ENCODE measurements around the gene GOLGA7B. TPM values are rescaled to one million over a fixed set of nuclear protein-coding genes. Genes with fewer than 3 reads are reported as not detected.
"Not testable (repeated sequence)": the region's sequence is repeated elsewhere in the genome, so short reads cannot be mapped to it uniquely, and the experiment has no call there.

GOLGA7B gene
- total RNA-seq, 2 experiments from 2014 or later: 10.5 to 11.2 TPM

DNA sequence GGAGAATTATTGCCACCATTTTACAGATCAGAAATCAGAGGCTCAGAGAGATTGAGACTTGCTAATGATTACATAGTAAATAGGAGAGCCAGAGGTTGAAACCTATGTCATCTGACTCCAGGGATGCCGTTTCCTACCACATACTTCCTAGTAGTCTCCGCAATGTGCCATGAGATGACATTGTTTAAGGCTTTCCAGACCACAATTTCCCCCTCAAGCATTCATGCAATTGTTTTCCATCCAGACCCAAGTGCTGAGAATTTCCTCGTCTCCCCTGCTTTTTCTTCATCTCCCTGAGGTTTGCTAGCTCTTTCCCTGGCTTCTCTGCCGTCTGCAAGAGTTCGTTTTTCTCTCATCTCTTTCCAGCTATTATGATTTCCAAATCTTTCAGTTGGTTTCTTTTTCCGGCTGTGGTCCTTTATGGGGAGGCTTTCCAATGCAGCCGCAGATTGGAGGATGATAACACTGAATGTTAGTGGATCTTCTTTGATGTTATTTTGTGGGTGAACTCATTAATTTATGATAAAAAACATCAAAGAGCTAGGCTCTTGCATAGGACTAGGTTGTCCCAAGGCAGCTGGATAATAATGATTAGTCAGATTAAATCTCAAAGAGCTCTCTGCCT, 6.9 kb upstream of the GOLGA7B start:
- peaks cover 4% of the 10 kb centered on the region for H3K27me3 Mint-ChIP-seq
- no peak for DNase-seq
- no peak overlapping the region for H3K27ac Mint-ChIP-seq
- POLR2A ChIA-PET: no interaction called here
- peaks cover 16% of the 10 kb centered on the region for H3K4me1 Mint-ChIP-seq
- H3K9me3 Mint-ChIP-seq: no peaks in the 10 kb centered on the region
- H3K36me3 Mint-ChIP-seq (ENCODE audit: low read depth): no peaks in the 10 kb centered on the region
- CTCF ChIA-PET: interaction anchor here (1.0 kb wide), 1 partner anchor 19 kb away, joined by 3 read pairs; no protein-coding TSS in a partner anchor
- no peak overlapping the region for H3K4me3 Mint-ChIP-seq

DNA sequence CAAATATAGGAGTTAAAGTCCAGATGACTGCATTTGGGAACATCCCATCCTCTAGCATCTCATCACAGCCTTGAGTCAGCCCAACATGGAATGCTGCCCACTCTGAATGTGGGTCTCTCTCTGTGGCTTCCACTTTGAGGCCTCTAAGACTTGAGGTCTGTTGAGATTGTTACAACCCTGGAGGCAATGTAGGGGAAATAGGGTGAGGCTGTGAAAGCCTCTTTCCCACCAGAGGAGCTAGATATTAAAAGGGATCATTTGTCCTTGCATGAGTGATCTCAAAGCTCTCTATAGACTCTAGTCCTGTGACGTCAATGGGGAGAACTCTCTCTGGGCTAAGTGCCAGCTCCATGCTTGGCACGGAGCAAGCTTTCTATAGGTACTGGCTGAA, 6.4 kb upstream of the GOLGA7B start:
- peaks cover 16% of the 10 kb centered on the region for H3K4me1 Mint-ChIP-seq
- no peak overlapping the region for H3K4me3 Mint-ChIP-seq
- no peak overlapping the region for H3K27ac Mint-ChIP-seq
- H3K9me3 Mint-ChIP-seq: no peaks in the 10 kb centered on the region
- POLR2A ChIA-PET: no interaction called here
- CTCF ChIA-PET: interaction anchor here (1.0 kb wide), 1 partner anchor 19 kb away, joined by 3 read pairs; no protein-coding TSS in a partner anchor
- no peaks in the 10 kb centered on the region for H3K36me3 Mint-ChIP-seq (ENCODE audit: low read depth)
- H3K27me3 Mint-ChIP-seq: peaks cover 4% of the 10 kb centered on the region
- DNase-seq: no peak

DNA sequence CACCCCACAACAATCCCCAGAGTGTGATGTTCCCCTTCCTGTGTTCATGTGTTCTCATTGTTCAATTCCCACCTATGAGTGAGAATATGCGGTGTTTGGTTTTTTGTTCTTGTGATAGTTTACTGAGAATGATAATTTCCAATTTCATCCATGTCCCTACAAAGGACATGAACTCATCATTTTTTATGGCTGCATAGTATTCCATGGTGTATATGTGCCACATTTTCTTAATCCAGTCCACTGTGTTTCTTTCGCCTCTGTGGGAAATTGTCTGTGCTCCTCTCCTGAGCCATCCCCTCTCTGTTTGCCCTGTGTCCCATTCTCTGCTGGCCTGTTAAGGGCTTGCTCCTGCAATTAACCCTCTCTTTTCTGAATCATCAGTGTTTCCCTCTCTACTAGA, 5.7 kb upstream of the GOLGA7B start:
- DNase-seq; H3K27ac Mint-ChIP-seq; H3K36me3 Mint-ChIP-seq (ENCODE audit: low read depth); H3K27me3 Mint-ChIP-seq; H3K9me3 Mint-ChIP-seq; H3K4me3 Mint-ChIP-seq; POLR2A ChIA-PET; CTCF ChIA-PET: not testable (repeated sequence)
- peaks cover 20% of the 10 kb centered on the region for H3K4me1 Mint-ChIP-seq

DNA sequence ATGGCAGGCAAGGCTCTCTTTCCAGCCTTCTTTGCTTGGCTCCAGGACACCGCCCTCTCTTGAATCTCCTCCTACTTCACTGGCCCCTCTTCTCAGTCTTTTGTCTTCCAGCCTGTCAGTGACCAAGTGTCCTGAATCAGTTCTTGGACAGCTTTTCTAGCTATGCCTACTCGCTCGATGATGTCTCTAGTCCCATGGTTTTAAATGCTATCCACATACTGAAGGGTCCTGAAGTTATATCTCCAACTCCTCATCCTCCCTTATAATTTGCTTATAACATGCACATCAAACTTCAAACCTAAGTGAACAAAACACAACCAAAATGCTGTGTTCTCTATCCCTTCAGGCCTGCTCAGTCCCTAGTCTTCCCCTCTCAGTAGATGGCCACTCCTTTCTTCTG, 5.0 kb upstream of the GOLGA7B start:
- peaks cover 21% of the 10 kb centered on the region for H3K4me1 Mint-ChIP-seq
- H3K4me3 Mint-ChIP-seq: no peak overlapping the region
- no peak overlapping the region for H3K27ac Mint-ChIP-seq
- CTCF ChIA-PET: no interaction called here
- peaks cover 4% of the 10 kb centered on the region for H3K27me3 Mint-ChIP-seq
- peaks cover 3% of the 10 kb centered on the region for H3K36me3 Mint-ChIP-seq (ENCODE audit: low read depth)
- POLR2A ChIA-PET: no interaction called here
- no peaks in the 10 kb centered on the region for H3K9me3 Mint-ChIP-seq
- DNase-seq: no peak

DNA sequence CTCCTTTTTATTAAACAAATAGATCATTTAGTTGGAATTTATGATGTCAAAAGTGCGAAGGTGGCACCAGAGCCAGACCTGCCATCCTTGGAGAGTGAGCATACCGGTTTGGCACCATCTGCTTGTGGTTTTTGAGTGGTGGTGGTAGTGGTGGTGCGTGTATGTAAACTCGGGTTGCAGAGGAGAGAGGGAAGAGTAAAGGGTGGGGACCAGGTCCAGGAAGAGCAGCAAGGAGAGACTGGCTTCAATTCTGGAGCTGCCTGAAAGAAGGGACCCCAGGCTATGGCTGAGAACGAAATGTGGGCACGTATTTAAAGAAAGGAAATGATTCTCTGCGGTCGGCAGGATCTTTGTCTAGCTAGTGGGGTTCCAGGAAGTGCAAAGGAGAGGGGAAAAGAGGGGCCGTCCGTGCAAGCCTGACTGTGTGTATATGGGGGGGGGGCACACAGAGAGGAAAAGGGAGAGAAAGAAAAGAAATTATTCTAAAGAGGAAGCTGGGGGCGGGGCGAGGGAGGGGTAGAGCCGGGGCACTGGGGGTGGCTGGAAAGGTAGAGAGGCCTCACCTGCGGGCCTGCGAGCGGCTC, 448 bp upstream of the GOLGA7B start:
- ChIA-PET CTCF (interaction anchor here (1.0 to 2.9 kb wide), 7 partner anchors 11 to 57 kb away, joined by 3 to 17 read pairs (median 7); no protein-coding TSS in a partner anchor), POLR2A (interaction anchor here (0.9 to 3.6 kb wide), 8 partner anchors 9 to 285 kb away, joined by 3 to 17 read pairs (median 8); partner anchors contain the start of gene R3HCC1L)
- H3K36me3 Mint-ChIP-seq (ENCODE audit: low read depth): peaks cover 16% of the 10 kb centered on the region
- H3K27me3 Mint-ChIP-seq: no peaks in the 10 kb centered on the region
- no peaks in the 10 kb centered on the region for H3K9me3 Mint-ChIP-seq
- H3K27ac Mint-ChIP-seq: peak overlapping the region; percentile 76
- H3K4me1 Mint-ChIP-seq: peaks cover 40% of the 10 kb centered on the region
- peak overlapping the region; percentile 87 for H3K4me3 Mint-ChIP-seq
- DNase-seq: no peak

DNA sequence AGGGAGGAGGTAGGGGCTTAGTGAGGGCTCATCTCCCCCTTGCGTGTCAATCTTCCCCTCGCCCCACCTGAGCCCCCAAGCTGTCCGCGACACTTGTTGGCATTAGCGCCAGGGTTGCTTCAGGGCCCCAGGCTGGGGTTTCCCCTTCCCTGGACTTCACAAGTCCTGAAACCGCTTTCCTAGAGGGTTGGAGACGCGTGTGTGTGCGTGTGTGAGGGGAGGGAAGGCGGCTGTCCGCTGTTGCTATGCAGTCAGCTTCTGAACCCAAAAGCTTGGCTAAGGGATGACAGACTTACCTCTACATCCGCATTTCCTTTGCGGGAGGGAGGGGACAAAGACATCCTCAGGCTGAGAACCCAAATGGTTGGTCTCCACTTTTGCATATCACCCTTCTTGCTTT, 803 bp downstream of the GOLGA7B start:
- Mint-ChIP-seq H3K9me3 (no peaks in the 10 kb centered on the region), H3K4me3 (peak overlapping the region; percentile 84), H3K4me1 (peaks cover 45% of the 10 kb centered on the region), H3K36me3 (ENCODE audit: low read depth) (peaks cover 16% of the 10 kb centered on the region), H3K27ac (peak overlapping the region; percentile 74), H3K27me3 (no peaks in the 10 kb centered on the region)
- POLR2A ChIA-PET: interaction anchor here (0.7 to 3.6 kb wide), 7 partner anchors 10 to 284 kb away, joined by 3 to 17 read pairs (median 7); partner anchors contain the start of genes R3HCC1L and ZFYVE27
- peak; percentile 43 for DNase-seq
- CTCF ChIA-PET: interaction anchor here (0.8 to 2.9 kb wide), 6 partner anchors 10 to 54 kb away, joined by 3 to 17 read pairs (median 10); no protein-coding TSS in a partner anchor

DNA sequence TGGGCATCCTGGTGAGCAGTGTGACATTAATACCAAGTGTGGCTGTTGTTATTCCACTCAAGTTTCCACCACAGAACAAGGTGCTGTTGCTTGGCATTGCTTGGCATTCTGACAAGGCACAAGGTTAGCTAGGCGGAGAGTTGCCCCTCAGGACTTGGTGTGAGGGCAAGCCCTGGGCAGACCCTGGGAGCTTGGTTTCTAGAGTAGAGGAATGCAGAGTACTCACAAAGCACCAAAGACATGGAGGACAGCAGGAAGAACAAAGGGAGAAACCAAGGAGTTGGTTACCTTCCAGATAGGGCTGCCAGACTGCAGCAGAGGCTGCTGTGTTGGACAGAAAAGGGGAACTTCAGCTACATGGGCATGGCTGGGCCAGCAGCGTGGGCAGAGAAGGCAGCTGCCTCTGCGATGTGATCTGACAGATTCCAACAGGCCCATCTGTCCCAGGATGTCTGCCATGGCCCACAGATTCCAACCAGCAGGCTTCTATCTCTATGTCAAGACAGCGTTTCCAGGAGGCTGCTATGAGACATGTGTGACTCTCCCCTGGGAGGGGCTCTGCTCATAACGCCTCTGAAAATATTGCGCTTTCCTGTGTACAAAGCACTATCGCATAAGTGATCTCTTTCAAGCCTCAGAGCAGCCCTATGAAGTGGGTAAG, 1.8 kb downstream of the GOLGA7B start:
- H3K27me3 Mint-ChIP-seq: no peaks in the 10 kb centered on the region
- H3K27ac Mint-ChIP-seq: peak overlapping the region; percentile 74
- peak overlapping the region; percentile 84 for H3K4me3 Mint-ChIP-seq
- H3K36me3 Mint-ChIP-seq (ENCODE audit: low read depth): peaks cover 20% of the 10 kb centered on the region
- CTCF ChIA-PET: interaction anchor here (1.5 to 2.9 kb wide), 3 partner anchors 9 to 55 kb away, joined by 5 to 17 read pairs (median 14); no protein-coding TSS in a partner anchor
- POLR2A ChIA-PET: interaction anchor here (1.5 to 3.6 kb wide), 3 partner anchors 10 to 17 kb away, joined by 3 to 17 read pairs (median 11); no protein-coding TSS in a partner anchor
- no peaks in the 10 kb centered on the region for H3K9me3 Mint-ChIP-seq
- peaks cover 45% of the 10 kb centered on the region for H3K4me1 Mint-ChIP-seq
- peak; percentile 48 for DNase-seq

DNA sequence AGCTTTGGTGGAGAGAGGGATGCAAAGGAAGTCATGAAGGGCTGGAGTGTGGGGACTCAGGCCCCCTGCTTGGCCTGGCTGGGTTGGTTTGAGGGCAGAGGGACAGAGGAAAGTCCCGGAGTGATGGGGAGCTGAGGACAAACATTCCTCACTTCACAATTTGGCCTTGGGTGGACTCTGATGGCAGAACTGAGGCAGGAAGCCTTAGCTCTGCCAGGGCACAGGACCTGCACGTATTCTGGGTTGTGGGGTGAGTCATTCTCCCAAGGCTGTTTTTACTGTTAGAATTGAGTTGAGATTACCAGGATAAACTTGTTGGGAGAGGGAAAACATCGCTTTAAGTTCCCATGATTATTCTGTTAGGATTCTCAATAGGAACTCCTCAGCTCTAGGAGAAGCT, 2.6 kb downstream of the GOLGA7B start:
- no peaks in the 10 kb centered on the region for H3K9me3 Mint-ChIP-seq
- POLR2A ChIA-PET: interaction anchor here (0.7 to 3.6 kb wide), 3 partner anchors 9 to 22 kb away, joined by 3 to 17 read pairs (median 11); no protein-coding TSS in a partner anchor
- no peak for DNase-seq
- H3K36me3 Mint-ChIP-seq (ENCODE audit: low read depth): peaks cover 20% of the 10 kb centered on the region
- peaks cover 49% of the 10 kb centered on the region for H3K4me1 Mint-ChIP-seq
- CTCF ChIA-PET: interaction anchor here (0.6 to 1.5 kb wide), 3 partner anchors 17 to 60 kb away, joined by 3 to 5 read pairs (median 3); no protein-coding TSS in a partner anchor
- H3K4me3 Mint-ChIP-seq: peak overlapping the region; percentile 84
- H3K27me3 Mint-ChIP-seq: no peaks in the 10 kb centered on the region
- H3K27ac Mint-ChIP-seq: peak overlapping the region; percentile 74

DNA sequence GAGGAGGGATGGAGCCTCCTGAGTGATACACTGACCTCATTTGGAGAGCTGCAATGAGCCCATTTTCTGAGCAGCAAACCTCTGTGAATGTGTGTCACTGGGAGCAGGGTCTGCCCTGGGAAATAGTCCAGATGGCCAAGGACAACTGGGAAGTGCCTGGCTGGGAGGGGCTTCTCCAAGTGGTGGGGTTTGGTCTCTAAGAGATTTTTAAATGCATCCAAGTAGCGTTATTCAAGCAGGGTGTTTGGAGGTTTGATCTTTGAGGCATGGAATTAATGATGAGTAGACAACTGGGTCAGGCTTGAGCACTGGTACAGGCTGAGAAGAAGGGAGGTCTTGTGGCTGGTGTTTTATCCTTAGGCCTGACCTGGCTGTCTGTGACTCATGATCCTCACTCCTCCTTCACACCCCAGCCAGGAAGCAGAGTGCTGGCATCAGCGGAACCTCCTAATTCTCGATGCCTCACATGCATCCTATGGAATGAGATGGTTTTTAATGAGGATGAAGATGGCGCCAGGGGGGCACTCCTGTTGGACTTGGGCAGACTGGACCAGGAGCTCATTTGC, 3.3 kb downstream of the GOLGA7B start:
- Mint-ChIP-seq H3K4me1 (peaks cover 56% of the 10 kb centered on the region), H3K27ac (no peak overlapping the region), H3K4me3 (no peak overlapping the region), H3K27me3 (no peaks in the 10 kb centered on the region), H3K36me3 (ENCODE audit: low read depth) (peaks cover 20% of the 10 kb centered on the region), H3K9me3 (no peaks in the 10 kb centered on the region)
- POLR2A ChIA-PET: interaction anchor here (0.7 to 2.5 kb wide), 2 partner anchors 16 to 22 kb away, joined by 3 to 11 read pairs; no protein-coding TSS in a partner anchor
- no peak for DNase-seq
- CTCF ChIA-PET: interaction anchor here (1.2 to 1.8 kb wide), 3 partner anchors 16 to 60 kb away, joined by 3 to 5 read pairs (median 4); no protein-coding TSS in a partner anchor

DNA sequence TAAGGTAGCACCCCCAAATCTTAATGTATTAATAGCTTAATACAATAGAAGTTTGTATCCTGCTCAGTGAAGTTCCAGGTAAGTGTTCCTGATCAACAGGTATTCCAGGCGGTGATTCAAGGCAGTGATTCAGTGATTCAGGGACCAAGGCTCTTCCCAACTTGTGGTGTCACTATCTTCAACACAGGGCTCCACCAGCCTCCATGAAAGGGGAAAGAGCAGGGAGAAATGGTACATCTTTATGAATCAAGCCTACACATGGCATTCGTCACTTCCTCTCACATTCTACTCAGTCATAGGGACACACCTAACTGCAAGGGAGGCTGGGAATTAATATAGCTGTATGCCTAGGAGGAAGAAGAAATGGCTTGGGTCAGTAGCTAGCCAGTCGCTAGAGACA, 5.1 kb downstream of the GOLGA7B start:
- Mint-ChIP-seq H3K36me3 (ENCODE audit: low read depth) (peaks cover 16% of the 10 kb centered on the region), H3K9me3 (no peaks in the 10 kb centered on the region), H3K4me1 (peaks cover 65% of the 10 kb centered on the region), H3K27ac (no peak overlapping the region), H3K27me3 (no peaks in the 10 kb centered on the region), H3K4me3 (no peak overlapping the region)
- no peak for DNase-seq
- ChIA-PET CTCF (interaction anchor here (1.8 kb wide), 1 partner anchor 15 kb away, joined by 4 read pairs; no protein-coding TSS in a partner anchor), POLR2A (no interaction called here)

DNA sequence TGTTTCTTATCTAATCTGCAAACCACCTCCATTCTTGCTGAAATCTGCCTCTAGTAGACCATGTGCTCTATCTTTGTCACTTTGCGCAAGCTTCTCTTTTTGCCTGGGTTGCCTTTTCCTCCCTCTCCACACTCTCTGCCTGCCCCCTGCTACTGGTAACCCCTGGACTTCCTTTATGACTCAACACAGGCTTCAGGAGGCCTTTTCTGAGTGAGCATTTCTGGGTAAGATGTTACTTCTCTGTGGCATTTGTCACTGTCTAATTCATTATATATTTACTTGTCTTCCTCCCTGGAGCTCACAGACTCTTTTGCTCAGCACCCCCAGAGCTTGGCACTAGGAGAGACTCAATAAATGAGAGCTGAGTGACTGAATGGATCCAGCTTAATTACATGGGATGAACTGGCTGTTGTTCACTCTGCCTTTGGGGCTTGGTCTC, 8.4 kb downstream of the GOLGA7B start:
- H3K27ac Mint-ChIP-seq: peak overlapping the region; percentile 18
- peak; percentile 57 for DNase-seq
- no peak overlapping the region for H3K4me3 Mint-ChIP-seq
- POLR2A ChIA-PET: interaction anchor here (0.7 to 1.2 kb wide), 2 partner anchors 9 to 11 kb away, joined by 4 to 9 read pairs; partner anchors contain the start of gene GOLGA7B
- CTCF ChIA-PET: interaction anchor here (0.5 to 1.2 kb wide), 2 partner anchors 10 to 119 kb away, joined by 3 to 9 read pairs; no protein-coding TSS in a partner anchor
- no peaks in the 10 kb centered on the region for H3K9me3 Mint-ChIP-seq
- H3K36me3 Mint-ChIP-seq (ENCODE audit: low read depth): peaks cover 4% of the 10 kb centered on the region
- H3K27me3 Mint-ChIP-seq: no peaks in the 10 kb centered on the region
- H3K4me1 Mint-ChIP-seq: peaks cover 48% of the 10 kb centered on the region

DNA sequence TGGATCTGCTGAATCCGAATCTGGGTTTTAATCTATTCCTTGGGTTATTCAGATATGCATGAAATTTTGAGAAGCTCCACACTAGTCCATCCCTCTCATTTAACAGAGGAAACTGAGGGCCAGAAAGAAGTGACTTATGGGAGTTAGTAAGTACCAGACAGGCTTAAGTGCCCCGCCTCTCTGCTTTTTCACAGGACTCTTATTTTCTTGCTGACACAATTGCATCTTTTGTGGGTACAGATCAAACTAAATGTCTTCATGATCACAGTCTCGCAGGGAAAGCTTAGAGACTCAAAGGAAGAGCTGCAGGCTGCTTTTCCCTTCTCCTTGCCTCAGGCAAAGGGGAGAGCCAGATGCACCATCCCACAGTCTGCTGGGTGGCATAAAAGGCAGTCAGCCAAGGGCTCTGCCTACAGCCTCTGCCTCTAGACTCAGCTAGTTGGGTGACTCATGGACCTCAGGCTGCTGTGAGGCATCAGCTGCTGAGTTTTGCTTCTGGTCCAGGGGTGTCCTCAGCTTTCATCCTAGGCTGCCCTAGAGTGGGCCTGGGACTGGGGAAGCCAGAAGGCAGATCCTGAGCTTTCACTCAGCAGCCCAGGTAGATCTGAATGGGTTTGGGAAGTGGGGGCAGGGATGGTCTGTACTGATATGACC, 11.6 kb downstream of the GOLGA7B start:
- no peak overlapping the region for H3K4me3 Mint-ChIP-seq
- no peaks in the 10 kb centered on the region for H3K9me3 Mint-ChIP-seq
- peaks cover 37% of the 10 kb centered on the region for H3K4me1 Mint-ChIP-seq
- H3K27ac Mint-ChIP-seq: no peak overlapping the region
- no peaks in the 10 kb centered on the region for H3K27me3 Mint-ChIP-seq
- H3K36me3 Mint-ChIP-seq (ENCODE audit: low read depth): peaks cover 4% of the 10 kb centered on the region
- CTCF ChIA-PET: interaction anchor here (1.4 to 3.6 kb wide), 6 partner anchors 8 to 180 kb away, joined by 3 to 23 read pairs (median 10); partner anchors contain the start of gene GOLGA7B
- no peak for DNase-seq
- POLR2A ChIA-PET: interaction anchor here (1.6 to 2.8 kb wide), 3 partner anchors 8 to 124 kb away, joined by 5 to 17 read pairs (median 12); partner anchors contain the start of genes GOLGA7B and ZFYVE27

Data from activated CD4-positive, alpha-beta memory T cell treated with anti-CD3 and anti-CD28 coated beads, Interleukin-2, amount 10 ng/mL, durations not matched to agents 7 days and 5 days (primary cell).